ENCODE results near the gene METTL26.

METTL26 gene

GRCh38 chr16:592518-593306, 43.4 kb downstream of the METTL26 start:
- no peak for ATAC-seq
- Mint-ChIP-seq H3K27me3 (no peaks in the 10 kb centered on the region), H3K27ac (peak overlapping the region; percentile 76), H3K9me3 (no peaks in the 10 kb centered on the region), H3K4me1 (peaks cover 62% of the 10 kb centered on the region), H3K4me3 (no peak overlapping the region), H3K36me3 (peaks cover 14% of the 10 kb centered on the region)

- H3K4me3 Mint-ChIP-seq, result peak overlapping the region; percentile 82
- no peak overlapping the region for H3K27ac Mint-ChIP-seq
- H3K36me3 Mint-ChIP-seq, result peaks cover 13% of the 10 kb centered on the region
- no peaks in the 10 kb centered on the region for H3K27me3 Mint-ChIP-seq
- H3K4me1 Mint-ChIP-seq, result peaks cover 67% of the 10 kb centered on the region
- no peak for ATAC-seq
- no peaks in the 10 kb centered on the region for H3K9me3 Mint-ChIP-seq
These were observed 44.1 kb downstream of the METTL26 start for GRCh38 chr16:591892-592517.

GRCh38 chr16:591231-591630, 44.9 kb downstream of the METTL26 start:
- Mint-ChIP-seq H3K9me3 (no peaks in the 10 kb centered on the region), H3K4me3 (peak overlapping the region; percentile 82), H3K4me1 (peaks cover 68% of the 10 kb centered on the region), H3K36me3 (peaks cover 5% of the 10 kb centered on the region), H3K27ac (peak overlapping the region; percentile 48), H3K27me3 (peaks cover under 1% of the 10 kb centered on the region)
- no peak for ATAC-seq

GRCh38 chr16:590815-591200, 45.3 kb downstream of the METTL26 start:
- H3K27ac Mint-ChIP-seq, result peak overlapping the region; percentile 48
- H3K4me3 Mint-ChIP-seq, result peak overlapping the region; percentile 82
- ATAC-seq, result no peak
- H3K36me3 Mint-ChIP-seq, result peaks cover 1% of the 10 kb centered on the region
- H3K9me3 Mint-ChIP-seq, result no peaks in the 10 kb centered on the region
- H3K27me3 Mint-ChIP-seq, result peaks cover 4% of the 10 kb centered on the region
- peaks cover 67% of the 10 kb centered on the region for H3K4me1 Mint-ChIP-seq

GRCh38 chr16:590188-590814, 45.8 kb downstream of the METTL26 start:
- peaks cover 9% of the 10 kb centered on the region for H3K27me3 Mint-ChIP-seq
- H3K4me1 Mint-ChIP-seq, result peaks cover 69% of the 10 kb centered on the region
- H3K9me3 Mint-ChIP-seq, result no peaks in the 10 kb centered on the region
- H3K36me3 Mint-ChIP-seq, result no peaks in the 10 kb centered on the region
- peak overlapping the region; percentile 82 for H3K4me3 Mint-ChIP-seq
- H3K27ac Mint-ChIP-seq, result peak overlapping the region; percentile 99
- no peak for ATAC-seq

GRCh38 chr16:589658-590187, 46.4 kb downstream of the METTL26 start, which contains the start of gene RAB40C:
Gene RAB40C (plus strand): TSS chr16:590066. CDS start chr16:590292, 226 bp downstream.
- Mint-ChIP-seq H3K27me3 (peaks cover 11% of the 10 kb centered on the region), H3K9me3 (no peaks in the 10 kb centered on the region), H3K36me3 (no peaks in the 10 kb centered on the region), H3K4me1 (peaks cover 65% of the 10 kb centered on the region), H3K4me3 (peak within 1 kb of the TSS; percentile 90), H3K27ac (peak within 1 kb of the TSS; percentile 99)
- ATAC-seq, result peak; percentile 94

GRCh38 chr16:588889-589657, 47.0 kb downstream of the METTL26 start:
- H3K4me3 Mint-ChIP-seq, result peak overlapping the region; percentile 90
- H3K36me3 Mint-ChIP-seq, result no peaks in the 10 kb centered on the region
- ATAC-seq, result peak; percentile 90
- peak overlapping the region; percentile 99 for H3K27ac Mint-ChIP-seq
- H3K4me1 Mint-ChIP-seq, result peaks cover 58% of the 10 kb centered on the region
- no peaks in the 10 kb centered on the region for H3K9me3 Mint-ChIP-seq
- peaks cover 11% of the 10 kb centered on the region for H3K27me3 Mint-ChIP-seq

- H3K4me3 Mint-ChIP-seq, result peak overlapping the region; percentile 90
- H3K36me3 Mint-ChIP-seq, result no peaks in the 10 kb centered on the region
- H3K9me3 Mint-ChIP-seq, result no peaks in the 10 kb centered on the region
- H3K27ac Mint-ChIP-seq, result peak overlapping the region; percentile 99
- peaks cover 11% of the 10 kb centered on the region for H3K27me3 Mint-ChIP-seq
- peak; percentile 10 for ATAC-seq
- peaks cover 53% of the 10 kb centered on the region for H3K4me1 Mint-ChIP-seq
These were observed 47.5 kb downstream of the METTL26 start for GRCh38 chr16:588639-588888.

- peaks cover 11% of the 10 kb centered on the region for H3K27me3 Mint-ChIP-seq
These were observed 49.2 kb downstream of the METTL26 start for GRCh38 chr16:586645-587590.

GRCh38 chr16:586047-586644, 50.0 kb downstream of the METTL26 start:
- Mint-ChIP-seq H3K27me3 (peaks cover 11% of the 10 kb centered on the region), H3K4me1 (peaks cover 30% of the 10 kb centered on the region), H3K9me3 (no peaks in the 10 kb centered on the region), H3K36me3 (no peaks in the 10 kb centered on the region), H3K27ac (peak overlapping the region; percentile 58), H3K4me3 (no peak overlapping the region)
- no peak for ATAC-seq

More at GRCh38 chr16:586645-587590, 49.2 kb downstream of the METTL26 start:
- peak overlapping the region; percentile 90 for H3K4me3 Mint-ChIP-seq
- peaks cover 36% of the 10 kb centered on the region for H3K4me1 Mint-ChIP-seq
- H3K27ac Mint-ChIP-seq, result no peak overlapping the region
- no peak for ATAC-seq
- no peaks in the 10 kb centered on the region for H3K9me3 Mint-ChIP-seq
- no peaks in the 10 kb centered on the region for H3K36me3 Mint-ChIP-seq

GRCh38 chr16:585351-585750, 50.8 kb downstream of the METTL26 start:
- Mint-ChIP-seq H3K27ac (peak overlapping the region; percentile 58), H3K4me3 (no peak overlapping the region), H3K9me3 (no peaks in the 10 kb centered on the region), H3K36me3 (no peaks in the 10 kb centered on the region), H3K4me1 (peaks cover 22% of the 10 kb centered on the region), H3K27me3 (peaks cover 11% of the 10 kb centered on the region)
- no peak for ATAC-seq
